Gastrocnemius medialis (tissue), 4 donors: ENCODE measurements around the gene SPATA4. TPM values are rescaled to one million over a fixed set of nuclear protein-coding genes. Genes with fewer than 3 reads are reported as not detected.

Experiments used
- ATAC-seq, 2 donors: fragments of 150-250 bp; one replicate each; pipeline ENCODE4 v1.9.1; 2016
- DNase-seq, 2 donors: peaks; one replicate each; pipeline ENCODE4 v3.0.0-alpha.2; 2019
- H3K27ac ChIP-seq, 4 donors: fragments of 200-600 bp; sonication (generic); 1 replicate in 1 of 4; 2 replicates in 3 of 4; pipeline ENCODE4 v1.5.1; 2016 to 2018; ENCODE audit warnings: mild to moderate bottlenecking in 2 of 4, moderate library complexity in 1 of 4
- H3K27me3 ChIP-seq, 3 donors: fragments of 200-600 bp; sonication (generic) in 2 of 3; 1 replicate in 1 of 3; 2 replicates in 2 of 3; pipeline versions ENCODE4 v1.5.1 to v1.6.0; 2016 to 2019; ENCODE audit warnings: mild to moderate bottlenecking in 1 of 3, moderate library complexity in 1 of 3
- H3K36me3 ChIP-seq, 2 donors: fragments of 200-600 bp; sonication (generic) in 1 of 2; one replicate each; pipeline ENCODE4 v1.5.1; 2017 to 2018
- H3K4me1 ChIP-seq, 2 donors: fragments of 200-600 bp; sonication (generic) in 1 of 2; one replicate each; pipeline ENCODE4 v1.5.1; 2016 to 2017; ENCODE audit warnings: mild to moderate bottlenecking in 2 of 2
- H3K4me3 ChIP-seq, 4 donors: fragments of 200-600 bp; sonication (generic) in 3 of 4; 1 replicate in 1 of 4; 2 replicates in 3 of 4; pipeline ENCODE4 v1.5.1; 2016 to 2019; ENCODE audit warnings: mild to moderate bottlenecking in 2 of 4
- H3K9me3 ChIP-seq, 3 donors: fragments of 200-600 bp; sonication (generic) in 2 of 3; 1 replicate in 1 of 3; 2 replicates in 2 of 3; pipeline ENCODE4 v1.5.1; 2016 to 2019
- POLR2A ChIP-seq, 2 donors: fragments of 450-650 bp; IDR thresholded peaks; one replicate each; pipeline ENCODE4 v1.6.1; 2017; ENCODE audit warnings: antibody characterized with exemption in 2 of 2, mild to moderate bottlenecking in 2 of 2, moderate library complexity in 2 of 2
- in situ Hi-C, 4 donors: fragments of 200-750 bp; cut with MboI; loops; one replicate each; pipeline versions ENCODE4 v1.15.0 to v1.8.0; 2017; ENCODE audit warnings: low sequenced_read_pairs in 4 of 4
- intact Hi-C: fragments of 100-400 bp; cut with DNase I; formaldehyde crosslinking; loops from one replicate; pipeline ENCODE4 v1.15.1; 2023; ENCODE audit warnings: low total_unique reads
- total RNA-seq, 4 donors: library from RNA; depleted of rRNA; stranded (reverse); fragments of >200 nt; gene quantifications; one replicate each; pipeline versions ENCODE4 v1.1.0 to v1.2.3, GENCODE V29; 2016
- TF ChIP-seq, protein P1 (sequence below), 5 experiments: fragments of 450-650 bp in 3 of 5; fragments of 200-600 bp in 2 of 5; sonication (generic) in 2 of 5; IDR thresholded peaks in 4 of 5; conservative IDR thresholded peaks in 1 of 5; 1 replicate in 4 of 5; 2 replicates in 1 of 5; pipeline ENCODE4 v1.5.1; 2016 to 2019; ENCODE audit warnings: antibody characterized with exemption in 5 of 5, mild to moderate bottlenecking in 3 of 5, moderate library complexity in 3 of 5

SPATA4 gene
- total RNA-seq, 4 donors from 2014 or later, result 0.22 to 0.29 TPM; not detected in 2

GRCh38 chr4:176186067-176186466 is 9.3 kb downstream of the SPATA4 start:
- in situ Hi-C loops (no loop called here), intact Hi-C loops (loop anchor here (2.0 kb wide), 1 partner anchor 51 kb away; no protein-coding TSS in a partner anchor)
- H3K9me3 ChIP-seq, result no peaks in the 10 kb centered on the region
- H3K27ac ChIP-seq, result peak overlapping the region; percentile 82 to 91 (median 86)
- no peak overlapping the region for H3K4me3 ChIP-seq
- H3K4me1 ChIP-seq, result peaks cover 59 to 64% of the 10 kb centered on the region in 2 donors
- TF ChIP-seq, protein P1, sequence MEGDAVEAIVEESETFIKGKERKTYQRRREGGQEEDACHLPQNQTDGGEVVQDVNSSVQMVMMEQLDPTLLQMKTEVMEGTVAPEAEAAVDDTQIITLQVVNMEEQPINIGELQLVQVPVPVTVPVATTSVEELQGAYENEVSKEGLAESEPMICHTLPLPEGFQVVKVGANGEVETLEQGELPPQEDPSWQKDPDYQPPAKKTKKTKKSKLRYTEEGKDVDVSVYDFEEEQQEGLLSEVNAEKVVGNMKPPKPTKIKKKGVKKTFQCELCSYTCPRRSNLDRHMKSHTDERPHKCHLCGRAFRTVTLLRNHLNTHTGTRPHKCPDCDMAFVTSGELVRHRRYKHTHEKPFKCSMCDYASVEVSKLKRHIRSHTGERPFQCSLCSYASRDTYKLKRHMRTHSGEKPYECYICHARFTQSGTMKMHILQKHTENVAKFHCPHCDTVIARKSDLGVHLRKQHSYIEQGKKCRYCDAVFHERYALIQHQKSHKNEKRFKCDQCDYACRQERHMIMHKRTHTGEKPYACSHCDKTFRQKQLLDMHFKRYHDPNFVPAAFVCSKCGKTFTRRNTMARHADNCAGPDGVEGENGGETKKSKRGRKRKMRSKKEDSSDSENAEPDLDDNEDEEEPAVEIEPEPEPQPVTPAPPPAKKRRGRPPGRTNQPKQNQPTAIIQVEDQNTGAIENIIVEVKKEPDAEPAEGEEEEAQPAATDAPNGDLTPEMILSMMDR (IDR thresholded peaks at IDR 0.05 in 4 of 5, conservative IDR thresholded peaks at IDR 0.05 in 1 of 5), result no peak
- no peak for TF ChIP-seq POLR2A (IDR thresholded peaks at IDR 0.05)
- ATAC-seq (no peak), DNase-seq (no peak)
- H3K27me3 ChIP-seq, result no peaks in the 10 kb centered on the region
- H3K36me3 ChIP-seq, result no peaks in the 10 kb centered on the region

GRCh38 chr4:176185051-176185450 is 10.3 kb downstream of the SPATA4 start:
- TF ChIP-seq POLR2A (IDR thresholded peaks at IDR 0.05), result no peak
- TF ChIP-seq, protein P1 (IDR thresholded peaks at IDR 0.05 in 4 of 5, conservative IDR thresholded peaks at IDR 0.05 in 1 of 5), result no peak
- intact Hi-C loops, result loop anchor here (1.0 to 2.0 kb wide), 2 partner anchors 86 to 134 kb away; partner anchors contain the start of gene SPCS3
- Histone ChIP-seq H3K9me3 (no peaks in the 10 kb centered on the region), H3K27ac (peak overlapping the region; percentile 82 to 91 (median 86)), H3K4me3 (no peak overlapping the region), H3K4me1 (peaks cover 58 to 59% of the 10 kb centered on the region in 2 donors), H3K36me3 (no peaks in the 10 kb centered on the region), H3K27me3 (no peaks in the 10 kb centered on the region)
- peak; percentile 94 to 97 for ATAC-seq
- peak; percentile 45 to 66 for DNase-seq
- in situ Hi-C loops, result no loop called here

GRCh38 chr4:176163041-176163440 is 32.3 kb downstream of the SPATA4 start:
- DNase-seq, result no peak
- ATAC-seq, result no peak
- Histone ChIP-seq H3K4me3 (no peak overlapping the region), H3K27ac (no peak overlapping the region), H3K4me1 (no peaks in the 10 kb centered on the region), H3K36me3 (no peaks in the 10 kb centered on the region), H3K27me3 (no peaks in the 10 kb centered on the region), H3K9me3 (no peaks in the 10 kb centered on the region)
- in situ Hi-C loops, result no loop called here
- intact Hi-C loops, result no loop called here
- TF ChIP-seq, protein P1 (IDR thresholded peaks at IDR 0.05 in 4 of 5, conservative IDR thresholded peaks at IDR 0.05 in 1 of 5), result no peak
- TF ChIP-seq POLR2A (IDR thresholded peaks at IDR 0.05), result no peak

- Histone ChIP-seq H3K27me3 (no peaks in the 10 kb centered on the region), H3K4me3 (no peak overlapping the region), H3K9me3 (no peaks in the 10 kb centered on the region), H3K36me3 (no peaks in the 10 kb centered on the region), H3K4me1 (peaks cover 4 to 6% of the 10 kb centered on the region in 2 donors), H3K27ac (peak overlapping the region; percentile 19 to 54 (median 52))
- TF ChIP-seq, protein P1 (IDR thresholded peaks at IDR 0.05 in 4 of 5, conservative IDR thresholded peaks at IDR 0.05 in 1 of 5), result no peak
- TF ChIP-seq POLR2A (IDR thresholded peaks at IDR 0.05), result no peak
- DNase-seq (peak; percentile 47 to 77), ATAC-seq (peak; percentile 97 to 100)
- in situ Hi-C loops, result no loop called here
- intact Hi-C loops, result loop anchor here (10.0 kb wide), 1 partner anchor 492 kb away; no protein-coding TSS in a partner anchor
These were observed 38.7 kb downstream of the SPATA4 start for GRCh38 chr4:176156656-176157055.
